ENCODE data around the gene PANK4. TPM values are rescaled to one million over a fixed set of nuclear protein-coding genes. Genes with fewer than 3 reads are reported as not detected.

Gene PANK4
- total and polyA plus RNA-seq, 2 donors: 21.6 to 27.1 TPM

DNA sequence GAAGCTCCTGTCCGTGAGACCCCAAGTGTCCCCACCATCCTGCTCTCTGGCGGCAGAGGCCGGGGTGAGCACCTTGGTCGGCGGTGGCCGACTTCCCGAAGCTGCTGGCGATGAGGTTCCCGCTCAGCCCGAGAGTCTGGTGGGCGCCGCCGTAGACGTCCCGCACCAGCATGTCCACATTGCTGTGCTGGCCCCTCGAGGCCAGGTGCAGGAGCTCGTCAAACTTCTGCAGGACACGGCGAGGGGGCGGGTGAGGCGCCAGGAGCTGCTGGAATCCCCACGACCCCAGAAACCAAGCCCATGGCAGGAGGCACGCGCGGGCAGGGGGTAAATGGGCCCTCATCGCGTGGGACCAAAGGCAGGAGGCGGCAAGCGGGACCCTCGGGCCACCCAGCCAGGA is 6.7 kb downstream of the PANK4 start:
- Histone ChIP-seq H3K4me1 (ENCODE audit: control insufficient read depth in 2 of 2, insufficient read depth in 2 of 2, low read length in 2 of 2) (peaks cover 8 to 17% of the 10 kb centered on the region in 2 donors), H3K4me3 (ENCODE audit: low read length in 2 of 2) (no peak overlapping the region), H3K27me3 (ENCODE audit: control insufficient read depth in 2 of 2, insufficient read depth in 1 of 2, low read length in 1 of 2) (no peaks in the 10 kb centered on the region), H3K27ac (ENCODE audit: low read depth in 1 of 2, low read length in 1 of 2) (no peak overlapping the region), H3K36me3 (ENCODE audit: control insufficient read depth in 2 of 2, insufficient read depth in 2 of 2, low read length in 1 of 2) (peaks cover 50 to 70% of the 10 kb centered on the region in 2 donors), H3K9me3 (ENCODE audit: control insufficient read depth in 2 of 2, insufficient read depth in 1 of 2, low read length in 1 of 2) (no peaks in the 10 kb centered on the region)
- WGBS: 99% methylated on average over 30 of the region's 30 CpGs
- no peak for DNase-seq (ENCODE audit: low read depth in 6 of 9, low spot score in 9 of 9)

DNA sequence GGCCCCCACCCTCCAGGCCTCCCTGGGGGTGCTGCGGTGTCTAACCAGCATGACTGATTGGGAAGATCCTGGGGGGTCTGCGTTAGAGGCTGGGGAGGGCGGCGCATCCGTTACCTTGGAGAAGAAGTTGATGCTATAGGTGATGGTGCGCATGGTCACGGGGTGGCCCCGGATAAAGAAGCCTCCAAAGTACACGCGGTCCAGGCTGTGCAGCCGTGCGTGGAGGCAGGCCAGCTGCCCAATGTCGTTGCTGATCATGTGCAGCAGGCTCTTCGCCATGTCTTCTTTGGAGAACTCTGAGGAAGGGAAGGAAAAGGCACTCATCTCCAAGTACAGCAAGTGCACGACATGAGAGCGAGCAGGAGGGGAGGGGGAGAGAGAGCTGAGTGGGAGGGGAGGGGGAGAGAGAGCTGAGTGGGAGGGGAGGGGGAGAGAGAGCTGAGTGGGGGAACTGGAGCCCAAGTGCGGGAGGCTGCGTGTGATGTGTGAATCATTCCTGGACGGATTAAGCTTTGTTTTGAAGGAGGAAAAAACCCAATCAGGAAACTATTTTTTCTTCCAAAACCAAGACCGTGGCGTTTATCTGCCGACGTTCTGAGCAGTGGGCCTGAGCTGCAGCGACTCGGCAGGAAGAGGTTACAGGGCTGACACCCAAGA is 7.2 kb downstream of the PANK4 start:
- H3K4me3 ChIP-seq (ENCODE audit: low read length in 2 of 2): no peak overlapping the region
- H3K27ac ChIP-seq (ENCODE audit: low read depth in 1 of 2, low read length in 1 of 2): no peak overlapping the region
- DNase-seq (ENCODE audit: low read depth in 6 of 9, low spot score in 9 of 9): no peak
- peaks cover 3 to 12% of the 10 kb centered on the region in 2 donors for H3K4me1 ChIP-seq (ENCODE audit: control insufficient read depth in 2 of 2, insufficient read depth in 2 of 2, low read length in 2 of 2)
- 98% methylated on average over 25 of the region's 25 CpGs for WGBS
- peaks cover 51 to 75% of the 10 kb centered on the region in 2 donors for H3K36me3 ChIP-seq (ENCODE audit: control insufficient read depth in 2 of 2, insufficient read depth in 2 of 2, low read length in 1 of 2)
- no peaks in the 10 kb centered on the region for H3K9me3 ChIP-seq (ENCODE audit: control insufficient read depth in 2 of 2, insufficient read depth in 1 of 2, low read length in 1 of 2)
- H3K27me3 ChIP-seq (ENCODE audit: control insufficient read depth in 2 of 2, insufficient read depth in 1 of 2, low read length in 1 of 2): no peaks in the 10 kb centered on the region

DNA sequence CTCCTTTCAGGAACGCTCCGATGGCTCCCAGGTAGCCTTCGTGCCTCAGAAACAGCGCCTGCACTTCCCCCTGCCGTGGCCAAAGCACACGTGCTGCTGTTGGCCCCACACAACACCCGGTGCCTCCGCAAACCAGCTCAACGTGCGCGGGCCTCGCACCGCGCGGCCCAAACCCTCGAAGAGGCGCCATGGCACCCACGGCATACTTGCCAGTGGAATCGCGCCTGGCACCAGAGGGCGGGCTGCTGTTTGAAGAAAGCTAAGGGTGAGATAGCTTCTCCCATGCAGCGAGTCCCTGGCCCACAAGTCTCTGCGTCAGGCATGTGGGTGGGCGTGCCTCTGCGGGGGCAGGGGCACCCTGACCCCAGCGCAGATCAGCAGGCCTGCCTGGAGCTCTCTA is 7.9 kb downstream of the PANK4 start:
- no peak overlapping the region for H3K27ac ChIP-seq (ENCODE audit: low read depth in 1 of 2, low read length in 1 of 2)
- no peaks in the 10 kb centered on the region for H3K27me3 ChIP-seq (ENCODE audit: control insufficient read depth in 2 of 2, insufficient read depth in 1 of 2, low read length in 1 of 2)
- no peaks in the 10 kb centered on the region for H3K9me3 ChIP-seq (ENCODE audit: control insufficient read depth in 2 of 2, insufficient read depth in 1 of 2, low read length in 1 of 2)
- 98% methylated on average over 26 of the region's 26 CpGs for WGBS
- peaks cover 57 to 82% of the 10 kb centered on the region in 2 donors for H3K36me3 ChIP-seq (ENCODE audit: control insufficient read depth in 2 of 2, insufficient read depth in 2 of 2, low read length in 1 of 2)
- DNase-seq (ENCODE audit: low read depth in 6 of 9, low spot score in 9 of 9): no peak
- H3K4me1 ChIP-seq (ENCODE audit: control insufficient read depth in 2 of 2, insufficient read depth in 2 of 2, low read length in 2 of 2): peaks cover 0 to 5% of the 10 kb centered on the region in 2 donors
- H3K4me3 ChIP-seq (ENCODE audit: low read length in 2 of 2): no peak overlapping the region

- Histone ChIP-seq H3K36me3 (ENCODE audit: control insufficient read depth in 2 of 2, insufficient read depth in 2 of 2, low read length in 1 of 2) (peaks cover 63 to 87% of the 10 kb centered on the region in 2 donors), H3K27ac (ENCODE audit: low read depth in 1 of 2, low read length in 1 of 2) (no peak overlapping the region), H3K9me3 (ENCODE audit: control insufficient read depth in 2 of 2, insufficient read depth in 1 of 2, low read length in 1 of 2) (no peaks in the 10 kb centered on the region), H3K4me3 (ENCODE audit: low read length in 2 of 2) (no peak overlapping the region), H3K27me3 (ENCODE audit: control insufficient read depth in 2 of 2, insufficient read depth in 1 of 2, low read length in 1 of 2) (no peaks in the 10 kb centered on the region), H3K4me1 (ENCODE audit: control insufficient read depth in 2 of 2, insufficient read depth in 2 of 2, low read length in 2 of 2) (no peaks in the 10 kb centered on the region)
- DNase-seq (ENCODE audit: low read depth in 6 of 9, low spot score in 9 of 9): no peak
- whole genome bisulfite sequencing: 98% methylated on average over 17 of the region's 17 CpGs
Observed at GRCh38 chr1:2517966-2518365, 8.4 kb downstream of the PANK4 start.

DNA sequence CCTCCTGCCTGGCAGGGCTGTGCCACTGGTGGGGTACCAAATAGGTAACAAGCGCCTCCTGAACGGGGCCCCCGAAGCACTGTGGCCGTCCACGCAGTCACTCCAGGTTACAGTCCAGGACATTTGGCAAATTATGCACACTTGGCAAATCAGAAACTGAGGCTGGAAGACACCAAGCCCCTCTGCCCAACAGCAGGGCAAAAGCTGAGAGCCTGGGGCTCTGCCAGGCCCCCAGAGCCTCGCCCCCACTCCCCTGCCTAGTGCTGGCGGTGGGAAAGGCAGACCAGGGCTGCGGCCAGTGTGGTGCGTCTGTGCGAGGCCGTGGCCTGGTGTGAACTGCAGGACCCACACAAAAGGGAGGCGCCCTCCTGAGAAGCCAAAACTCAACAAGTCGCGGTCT is 9.4 kb downstream of the PANK4 start:
- DNase-seq (ENCODE audit: low read depth in 6 of 9, low spot score in 9 of 9): no peak
- H3K36me3 ChIP-seq (ENCODE audit: control insufficient read depth in 2 of 2, insufficient read depth in 2 of 2, low read length in 1 of 2): peaks cover 66 to 97% of the 10 kb centered on the region in 2 donors
- WGBS: 98% methylated on average over 14 of the region's 14 CpGs
- H3K9me3 ChIP-seq (ENCODE audit: control insufficient read depth in 2 of 2, insufficient read depth in 1 of 2, low read length in 1 of 2): no peaks in the 10 kb centered on the region
- no peaks in the 10 kb centered on the region for H3K4me1 ChIP-seq (ENCODE audit: control insufficient read depth in 2 of 2, insufficient read depth in 2 of 2, low read length in 2 of 2)
- no peak overlapping the region for H3K4me3 ChIP-seq (ENCODE audit: low read length in 2 of 2)
- H3K27ac ChIP-seq (ENCODE audit: low read depth in 1 of 2, low read length in 1 of 2): no peak overlapping the region
- H3K27me3 ChIP-seq (ENCODE audit: control insufficient read depth in 2 of 2, insufficient read depth in 1 of 2, low read length in 1 of 2): no peaks in the 10 kb centered on the region

- Histone ChIP-seq H3K27me3 (ENCODE audit: control insufficient read depth in 2 of 2, insufficient read depth in 1 of 2, low read length in 1 of 2) (no peaks in the 10 kb centered on the region), H3K4me1 (ENCODE audit: control insufficient read depth in 2 of 2, insufficient read depth in 2 of 2, low read length in 2 of 2) (no peaks in the 10 kb centered on the region), H3K9me3 (ENCODE audit: control insufficient read depth in 2 of 2, insufficient read depth in 1 of 2, low read length in 1 of 2) (no peaks in the 10 kb centered on the region), H3K36me3 (ENCODE audit: control insufficient read depth in 2 of 2, insufficient read depth in 2 of 2, low read length in 1 of 2) (peaks cover 70 to 100% of the 10 kb centered on the region in 2 donors), H3K4me3 (ENCODE audit: low read length in 2 of 2) (no peak overlapping the region), H3K27ac (ENCODE audit: low read depth in 1 of 2, low read length in 1 of 2) (no peak overlapping the region)
- DNase-seq (ENCODE audit: low read depth in 6 of 9, low spot score in 9 of 9): no peak
- WGBS: 95% methylated on average over 17 of the region's 17 CpGs
Observed at GRCh38 chr1:2516124-2516523, 10.3 kb downstream of the PANK4 start.

GRCh38 chr1:2515763-2516080 is 10.7 kb downstream of the PANK4 start:
- Histone ChIP-seq H3K4me1 (ENCODE audit: control insufficient read depth in 2 of 2, insufficient read depth in 2 of 2, low read length in 2 of 2) (no peaks in the 10 kb centered on the region), H3K27me3 (ENCODE audit: control insufficient read depth in 2 of 2, insufficient read depth in 1 of 2, low read length in 1 of 2) (no peaks in the 10 kb centered on the region), H3K4me3 (ENCODE audit: low read length in 2 of 2) (no peak overlapping the region), H3K36me3 (ENCODE audit: control insufficient read depth in 2 of 2, insufficient read depth in 2 of 2, low read length in 1 of 2) (peaks cover 70 to 100% of the 10 kb centered on the region in 2 donors), H3K27ac (ENCODE audit: low read depth in 1 of 2, low read length in 1 of 2) (no peak overlapping the region), H3K9me3 (ENCODE audit: control insufficient read depth in 2 of 2, insufficient read depth in 1 of 2, low read length in 1 of 2) (no peaks in the 10 kb centered on the region)
- WGBS: 98% methylated on average over 11 of the region's 11 CpGs
- DNase-seq (ENCODE audit: low read depth in 6 of 9, low spot score in 9 of 9): no peak

GRCh38 chr1:2514863-2515762 is 11.3 kb downstream of the PANK4 start:
- Histone ChIP-seq H3K4me1 (ENCODE audit: control insufficient read depth in 2 of 2, insufficient read depth in 2 of 2, low read length in 2 of 2) (no peaks in the 10 kb centered on the region), H3K4me3 (ENCODE audit: low read length in 2 of 2) (no peak overlapping the region), H3K36me3 (ENCODE audit: control insufficient read depth in 2 of 2, insufficient read depth in 2 of 2, low read length in 1 of 2) (peaks cover 71 to 100% of the 10 kb centered on the region in 2 donors), H3K27me3 (ENCODE audit: control insufficient read depth in 2 of 2, insufficient read depth in 1 of 2, low read length in 1 of 2) (no peaks in the 10 kb centered on the region), H3K9me3 (ENCODE audit: control insufficient read depth in 2 of 2, insufficient read depth in 1 of 2, low read length in 1 of 2) (no peaks in the 10 kb centered on the region), H3K27ac (ENCODE audit: low read depth in 1 of 2, low read length in 1 of 2) (no peak overlapping the region)
- no peak for DNase-seq (ENCODE audit: low read depth in 6 of 9, low spot score in 9 of 9)
- 97% methylated on average over 45 of the region's 45 CpGs for WGBS

DNA sequence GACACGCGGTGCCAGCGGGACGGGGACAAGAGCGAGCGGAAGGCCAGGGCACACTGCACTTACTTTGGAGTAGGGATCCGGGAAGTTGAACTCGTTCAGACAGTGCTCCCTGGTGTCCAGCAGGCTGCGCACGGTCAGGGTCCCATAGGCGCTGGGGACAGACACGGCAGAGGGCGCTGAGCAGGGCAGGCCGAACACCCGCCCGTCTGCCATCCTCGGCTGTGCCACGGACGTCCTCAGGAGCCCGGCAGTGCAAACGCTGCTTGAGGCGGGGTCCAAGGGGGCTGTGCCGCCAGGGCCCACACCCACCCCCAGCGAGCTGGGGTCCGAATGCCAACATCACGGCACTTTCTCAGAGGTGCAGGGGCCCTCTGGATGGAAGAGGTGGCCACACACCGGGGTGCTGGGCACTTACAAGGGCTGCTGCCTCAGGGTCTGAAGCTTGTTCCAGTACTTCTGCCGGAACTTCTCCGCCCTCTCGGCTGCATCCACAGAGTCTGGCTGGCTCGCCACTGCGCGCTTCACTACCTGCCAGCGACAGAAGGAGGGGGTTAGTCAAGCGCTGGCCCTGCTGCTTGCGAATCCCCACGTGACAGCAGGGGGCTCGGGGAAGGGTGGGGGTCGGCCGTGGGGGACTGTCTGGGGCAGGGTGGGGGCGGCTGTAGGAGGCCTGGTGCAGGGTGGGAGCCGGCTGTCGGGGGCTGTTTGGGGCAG is 12.3 kb downstream of the PANK4 start:
- no peaks in the 10 kb centered on the region for H3K9me3 ChIP-seq (ENCODE audit: control insufficient read depth in 2 of 2, insufficient read depth in 1 of 2, low read length in 1 of 2)
- DNase-seq (ENCODE audit: low read depth in 6 of 9, low spot score in 9 of 9): no peak
- peaks cover 69 to 100% of the 10 kb centered on the region in 2 donors for H3K36me3 ChIP-seq (ENCODE audit: control insufficient read depth in 2 of 2, insufficient read depth in 2 of 2, low read length in 1 of 2)
- H3K4me1 ChIP-seq (ENCODE audit: control insufficient read depth in 2 of 2, insufficient read depth in 2 of 2, low read length in 2 of 2): no peaks in the 10 kb centered on the region
- H3K4me3 ChIP-seq (ENCODE audit: low read length in 2 of 2): no peak overlapping the region
- WGBS: 96% methylated on average over 43 of the region's 43 CpGs
- no peaks in the 10 kb centered on the region for H3K27me3 ChIP-seq (ENCODE audit: control insufficient read depth in 2 of 2, insufficient read depth in 1 of 2, low read length in 1 of 2)
- no peak overlapping the region for H3K27ac ChIP-seq (ENCODE audit: low read depth in 1 of 2, low read length in 1 of 2)

All from thymus (tissue), 11 donors.